Stimulated activated naive CD4-positive, alpha-beta T cell (primary cell): ENCODE data around the gene RASSF8.

Experiments
- DNase-seq, 6 experiments: peaks; one replicate each; lab custom pipeline; 2025; lab: John Stamatoyannopoulos, UW

RASSF8 gene

DNA sequence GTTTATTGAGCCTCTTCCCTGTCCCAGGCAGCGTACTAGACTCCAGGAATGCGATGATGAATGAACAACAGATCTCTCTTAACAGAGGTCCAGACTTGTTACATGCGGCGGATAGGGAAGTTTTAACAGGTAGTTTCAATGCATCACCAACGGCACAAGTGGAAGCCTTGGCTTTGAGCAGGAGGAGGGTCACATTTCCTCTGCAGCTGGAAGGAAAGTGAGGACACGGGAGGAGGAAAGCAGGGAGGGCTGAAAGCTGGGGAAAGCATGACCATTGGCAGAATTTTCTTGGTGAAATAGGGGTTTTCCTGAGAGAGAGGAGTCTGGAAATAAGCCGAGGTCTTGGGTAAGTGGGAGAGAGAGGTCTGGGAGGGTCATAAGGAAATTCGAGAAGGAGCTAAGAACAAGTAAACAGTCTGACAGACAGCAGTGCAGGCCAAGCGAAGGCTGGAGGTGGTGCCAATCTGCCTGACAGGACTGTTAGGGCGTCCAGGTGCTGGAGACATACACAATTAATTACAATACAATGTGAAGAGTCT lies 150.9 kb downstream of the RASSF8 start:
- DNase-seq: no peak

- DNase-seq: no peak
Measured at GRCh38 chr12:26112232-26112631, 153.8 kb downstream of the RASSF8 start.

GRCh38 chr12:26112703-26113147 lies 154.2 kb downstream of the RASSF8 start:
- DNase-seq: no peak

- DNase-seq: no peak
Measured at GRCh38 chr12:26113181-26113654, 154.7 kb downstream of the RASSF8 start.

GRCh38 chr12:26113853-26114719 lies 155.6 kb downstream of the RASSF8 start:
- DNase-seq: peak; percentile 41 to 76 (median 63)

DNA sequence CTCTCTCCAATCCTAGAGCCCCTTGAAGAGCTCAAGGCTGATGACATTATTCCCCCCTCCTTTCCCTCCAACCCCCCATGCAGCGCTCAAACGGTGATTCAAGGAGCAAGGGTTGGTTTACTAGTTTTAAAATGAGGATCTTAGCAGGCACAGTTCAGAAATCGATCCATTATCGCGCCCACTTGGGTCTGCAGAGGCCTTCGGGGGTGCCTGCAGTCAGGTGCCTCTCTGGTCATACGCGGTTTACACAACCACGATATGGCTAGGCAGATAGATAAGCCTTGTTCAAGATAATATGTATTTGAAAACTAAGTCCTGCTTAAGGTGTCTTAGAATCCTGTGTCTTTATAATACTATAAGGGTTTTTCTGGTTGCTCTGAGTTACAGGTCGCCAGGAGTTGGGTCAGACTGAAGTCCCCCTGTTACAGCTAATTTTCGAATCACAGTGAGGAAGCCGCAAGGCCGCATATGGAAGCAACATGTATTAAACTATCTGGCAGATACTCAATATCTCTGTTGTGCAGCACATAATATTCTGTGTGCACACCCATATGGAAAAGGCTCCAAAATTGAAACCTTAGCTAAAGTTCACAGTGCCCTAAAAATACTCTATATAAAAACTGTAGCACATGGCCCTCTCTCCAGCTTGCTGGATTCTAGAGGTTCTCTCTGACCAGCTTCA lies 156.4 kb downstream of the RASSF8 start:
- no peak for DNase-seq

- DNase-seq: no peak
Measured at GRCh38 chr12:26116829-26117715, 158.6 kb downstream of the RASSF8 start.

GRCh38 chr12:26118308-26118707 lies 159.8 kb downstream of the RASSF8 start:
- no peak for DNase-seq

GRCh38 chr12:26119391-26119989 lies 161.0 kb downstream of the RASSF8 start:
- peak in 2 of 6 experiments; percentile 24 to 31 for DNase-seq

DNA sequence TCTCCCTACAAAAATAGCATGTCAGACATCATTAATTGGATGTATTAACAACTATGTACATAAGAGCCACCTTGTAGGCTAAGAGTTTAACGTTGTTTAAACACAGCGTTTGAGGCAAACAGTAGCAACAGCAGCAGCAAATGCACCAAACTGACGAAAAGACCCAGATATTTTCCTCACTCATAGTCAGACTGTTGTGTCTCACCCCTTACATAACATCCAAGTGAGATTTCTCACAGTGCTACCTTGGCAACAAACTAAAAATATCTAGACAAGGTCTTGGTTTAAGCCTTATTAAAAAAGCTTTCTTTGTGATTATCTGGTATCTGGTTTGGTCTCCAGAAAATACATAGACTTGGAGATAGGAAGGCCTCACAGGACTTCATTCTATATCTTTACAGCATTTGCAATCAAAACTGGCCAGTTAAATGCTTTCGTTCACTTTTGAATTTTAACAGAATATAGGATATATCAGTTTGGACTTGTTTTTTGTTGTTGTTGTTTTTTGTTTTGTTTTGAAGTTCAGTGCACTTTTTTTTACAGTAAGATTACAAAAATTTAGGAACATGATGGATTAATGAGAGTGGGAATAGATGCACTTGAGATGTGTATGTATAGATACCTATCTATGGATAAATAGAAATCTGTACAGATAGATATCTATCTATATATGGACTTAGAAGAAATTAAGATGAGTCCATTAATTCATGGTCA lies 162.2 kb downstream of the RASSF8 start:
- no peak for DNase-seq

- DNase-seq: peak in 1 of 6 experiments; percentile 32
Measured at GRCh38 chr12:26121323-26122060, 163.0 kb downstream of the RASSF8 start.

DNA sequence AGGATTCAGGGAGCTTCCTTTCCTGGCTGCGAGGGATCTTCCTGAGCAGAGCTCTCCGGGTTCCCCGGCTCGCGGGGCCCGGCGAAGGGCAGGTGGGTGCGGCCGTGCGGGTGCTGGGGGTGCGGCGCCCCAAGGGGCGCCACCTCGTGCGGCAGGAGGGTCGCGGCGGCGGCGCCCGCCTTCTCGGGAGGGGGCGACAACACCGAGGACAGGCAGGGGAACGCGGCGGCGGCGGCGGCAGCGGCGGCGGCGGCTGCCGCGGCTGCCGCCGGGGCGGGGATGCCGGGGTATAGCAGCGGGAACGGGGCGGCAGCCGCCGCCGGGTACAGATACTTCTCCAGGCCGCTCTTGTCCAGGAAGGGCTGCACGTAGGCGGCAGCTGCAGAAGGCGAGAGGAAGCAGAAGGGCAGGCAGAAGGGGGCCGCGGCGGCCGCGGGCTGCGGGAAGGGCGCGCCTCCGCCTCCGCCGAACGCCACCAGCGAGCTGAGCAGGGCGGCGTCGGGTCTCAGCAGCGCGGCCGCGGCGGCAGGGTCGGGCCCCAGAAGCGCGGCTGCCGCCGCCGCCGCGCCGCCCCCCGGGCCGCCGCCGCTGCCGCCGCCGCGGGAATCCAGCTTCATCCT lies 163.7 kb downstream of the RASSF8 start:
- DNase-seq: peak in 3 of 6 experiments; percentile 7 to 38 (median 31)

DNA sequence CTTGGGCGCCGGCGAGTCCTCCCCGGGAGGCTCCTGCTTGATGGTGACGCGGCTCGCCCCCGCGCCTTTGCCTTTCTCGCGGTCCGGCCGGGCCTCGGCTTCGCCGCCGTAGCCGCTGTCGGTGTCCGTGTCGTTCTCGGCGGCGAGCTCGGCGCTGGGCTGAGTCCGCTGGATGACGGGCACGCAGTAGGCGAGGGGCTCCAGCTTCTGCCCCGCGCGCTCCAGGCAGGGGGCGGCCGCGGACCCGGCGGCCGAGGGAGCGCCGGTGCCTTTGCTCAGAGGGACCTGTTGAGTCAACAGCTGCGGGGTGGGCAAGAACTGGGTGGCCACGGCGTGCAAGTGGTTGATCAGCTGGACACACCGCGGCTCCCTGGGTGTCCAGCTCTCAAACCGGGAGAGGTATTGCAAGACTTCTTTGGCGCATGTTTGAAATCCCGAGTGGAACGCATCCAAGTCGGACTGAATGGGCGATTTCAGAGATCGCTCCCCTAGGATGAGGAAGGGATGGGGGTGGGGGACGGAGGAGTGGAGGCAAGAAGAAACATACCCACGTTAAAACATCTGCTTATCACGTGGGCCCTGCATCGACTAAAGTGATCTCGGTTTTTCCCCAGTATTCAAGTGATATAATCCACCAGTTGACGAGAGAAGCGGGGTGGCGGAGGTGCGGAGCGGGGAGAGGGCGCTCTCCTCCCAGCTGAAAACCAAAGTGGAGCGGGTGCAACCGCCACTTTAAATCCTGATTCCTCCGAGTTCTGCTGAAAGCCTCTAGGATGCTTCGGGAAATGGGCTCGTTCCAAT lies 164.4 kb downstream of the RASSF8 start:
- peak in 3 of 6 experiments; percentile 26 to 37 (median 32) for DNase-seq

DNA sequence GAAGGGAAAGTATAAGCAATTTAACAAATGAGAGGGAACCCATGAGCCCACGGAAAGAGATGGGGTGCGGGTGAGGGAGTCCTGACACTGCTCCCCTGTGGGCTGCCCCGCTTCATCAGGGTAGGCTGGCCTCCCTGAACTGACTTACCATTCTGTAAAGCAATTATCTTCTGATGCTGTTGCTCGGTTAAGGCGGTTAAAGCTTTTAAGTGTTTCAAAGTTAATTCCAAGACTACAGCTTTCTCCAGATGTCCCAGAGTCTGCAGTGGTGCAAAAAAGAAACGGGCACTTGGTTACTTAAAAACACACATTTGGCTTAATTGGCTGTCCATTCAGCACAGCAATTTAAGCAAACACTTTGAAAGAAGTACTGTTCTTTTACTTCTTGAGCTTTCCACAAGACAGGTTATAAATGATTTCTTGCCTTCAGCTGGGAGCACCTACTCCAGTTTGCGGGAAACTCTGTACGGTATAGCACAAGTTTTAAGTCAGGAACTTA lies 165.0 kb downstream of the RASSF8 start:
- DNase-seq: peak in 1 of 6 experiments; percentile 14

- DNase-seq: peak in 1 of 6 experiments; percentile 32
Measured at GRCh38 chr12:26124446-26125399, 166.2 kb downstream of the RASSF8 start, which contains the start of gene BHLHE41. BHLHE41 (minus strand) TSS chr12:26125037; CDS start chr12:26124779, 258 bp downstream.

DNA sequence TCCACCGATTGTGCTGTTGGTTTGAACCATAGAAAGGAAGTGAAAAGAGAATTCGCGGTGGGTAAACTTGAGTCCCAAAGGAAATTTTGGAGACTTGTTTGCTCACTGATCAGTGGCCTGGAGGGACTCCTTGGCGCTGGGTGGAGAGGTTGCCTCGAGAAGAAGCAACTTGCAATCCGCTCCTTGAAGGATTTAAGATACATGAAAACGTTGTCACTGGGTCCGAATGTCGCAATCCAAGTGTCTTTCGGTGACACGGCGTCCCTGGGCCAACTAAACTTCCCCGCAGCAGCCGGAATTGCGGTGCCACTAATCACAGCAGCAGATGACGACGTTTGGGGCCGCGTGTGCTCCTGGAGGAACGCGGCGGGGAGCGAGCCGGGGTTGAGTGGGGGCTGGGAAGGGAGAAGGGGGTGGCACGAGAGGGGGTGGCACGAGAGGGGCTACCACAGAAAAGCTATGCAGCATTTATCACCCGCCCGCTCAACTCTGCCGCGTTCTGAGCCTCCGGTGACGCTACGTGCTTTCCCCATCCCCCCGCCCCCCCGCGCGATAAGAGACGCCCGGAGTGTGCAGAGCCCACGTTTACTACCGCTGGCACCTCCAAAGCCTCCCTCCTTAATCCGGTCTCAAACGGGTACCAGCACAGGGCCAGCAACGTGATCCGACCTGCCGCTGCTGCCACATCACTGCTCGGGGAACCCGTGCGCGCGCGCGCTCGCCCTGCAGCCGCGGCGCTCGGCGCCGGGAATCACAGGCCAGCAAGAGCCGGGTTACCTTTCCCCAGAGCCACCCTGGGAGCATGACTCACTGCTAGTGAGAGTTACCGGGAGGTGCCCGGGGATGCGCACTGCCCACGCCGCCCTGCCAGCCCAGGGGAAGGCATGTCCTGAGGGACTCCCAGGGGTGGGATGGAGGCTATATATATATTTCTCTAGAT lies 167.2 kb downstream of the RASSF8 start:
- DNase-seq: peak in 3 of 6 experiments; percentile 5 to 27 (median 16)
